ENCODE results near the gene SLC19A1. TPM values are rescaled to one million over a fixed set of nuclear protein-coding genes. Genes with fewer than 3 reads are reported as not detected.

The SLC19A1 gene
- total RNA-seq, 4 donors from 2014 or later: 6.5 to 18.3 (median 8.1) TPM

DNA sequence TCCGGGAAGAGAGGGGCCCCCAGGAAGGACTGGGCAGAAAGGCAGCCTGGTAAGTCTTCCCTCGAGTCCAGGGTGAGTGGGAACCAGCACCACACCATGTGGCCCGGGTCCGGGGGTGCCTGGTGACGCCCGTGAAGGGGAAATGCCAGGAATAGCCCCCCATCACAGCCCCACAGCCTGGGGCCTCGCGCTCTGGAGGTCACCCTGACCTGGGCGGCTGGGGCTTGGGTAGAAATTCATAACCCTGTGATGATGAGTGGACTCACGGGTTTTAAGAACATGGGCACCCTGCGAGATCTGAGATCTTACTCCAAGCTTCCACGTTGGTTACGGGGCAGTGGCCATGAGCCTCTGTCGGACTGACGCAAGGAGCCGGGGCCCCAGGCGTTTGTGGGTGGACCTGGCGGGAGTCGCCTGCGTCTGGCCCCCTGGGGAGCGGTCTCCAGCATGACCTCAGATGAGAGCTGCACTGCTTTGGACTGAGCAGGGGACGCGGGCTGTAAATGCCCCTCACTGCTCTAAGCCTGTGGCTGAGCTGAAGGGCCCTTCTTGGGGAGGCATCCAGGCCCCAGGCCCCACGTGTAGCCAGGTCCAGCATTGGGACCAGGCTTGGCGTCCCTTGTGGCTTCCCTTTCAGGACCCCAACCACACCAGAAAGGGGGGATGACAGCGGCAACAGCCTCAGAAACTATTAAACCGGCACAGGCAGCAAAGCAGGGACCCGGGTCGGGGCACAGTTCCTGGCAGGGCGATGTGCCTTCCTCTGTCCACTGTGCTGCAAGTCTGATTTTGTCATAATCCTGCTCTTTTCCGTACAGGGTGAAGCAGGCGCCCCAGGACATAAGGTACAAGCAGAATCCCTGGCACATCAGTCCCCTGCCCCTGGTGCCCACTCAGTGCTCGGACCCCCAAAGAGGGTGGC lies 60.0 kb downstream of the SLC19A1 start:
- TF ChIP-seq, protein P1, sequence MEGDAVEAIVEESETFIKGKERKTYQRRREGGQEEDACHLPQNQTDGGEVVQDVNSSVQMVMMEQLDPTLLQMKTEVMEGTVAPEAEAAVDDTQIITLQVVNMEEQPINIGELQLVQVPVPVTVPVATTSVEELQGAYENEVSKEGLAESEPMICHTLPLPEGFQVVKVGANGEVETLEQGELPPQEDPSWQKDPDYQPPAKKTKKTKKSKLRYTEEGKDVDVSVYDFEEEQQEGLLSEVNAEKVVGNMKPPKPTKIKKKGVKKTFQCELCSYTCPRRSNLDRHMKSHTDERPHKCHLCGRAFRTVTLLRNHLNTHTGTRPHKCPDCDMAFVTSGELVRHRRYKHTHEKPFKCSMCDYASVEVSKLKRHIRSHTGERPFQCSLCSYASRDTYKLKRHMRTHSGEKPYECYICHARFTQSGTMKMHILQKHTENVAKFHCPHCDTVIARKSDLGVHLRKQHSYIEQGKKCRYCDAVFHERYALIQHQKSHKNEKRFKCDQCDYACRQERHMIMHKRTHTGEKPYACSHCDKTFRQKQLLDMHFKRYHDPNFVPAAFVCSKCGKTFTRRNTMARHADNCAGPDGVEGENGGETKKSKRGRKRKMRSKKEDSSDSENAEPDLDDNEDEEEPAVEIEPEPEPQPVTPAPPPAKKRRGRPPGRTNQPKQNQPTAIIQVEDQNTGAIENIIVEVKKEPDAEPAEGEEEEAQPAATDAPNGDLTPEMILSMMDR (IDR thresholded peaks at IDR 0.05; ENCODE audit: low read depth): no peak

DNA sequence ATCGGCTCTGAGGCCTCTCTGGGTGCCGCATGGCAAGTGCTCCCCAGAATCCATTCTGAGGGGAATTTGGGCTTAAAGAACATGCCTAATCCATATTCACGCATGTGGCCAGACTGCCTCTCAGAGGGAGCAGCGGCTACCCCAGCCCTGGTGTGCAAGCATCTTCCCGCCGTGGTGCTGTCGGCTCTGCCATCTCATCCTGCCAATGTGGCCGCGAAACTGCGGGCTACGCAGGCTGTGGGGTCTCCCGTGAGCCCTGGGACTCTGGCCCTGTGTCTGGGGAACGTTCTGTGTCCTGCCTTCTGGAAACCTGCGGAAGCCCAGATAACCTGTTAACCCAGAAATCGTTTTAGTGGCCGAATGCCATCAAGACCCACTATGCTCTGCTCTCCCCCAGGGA lies 60.7 kb downstream of the SLC19A1 start:
- TF ChIP-seq, protein P1 (IDR thresholded peaks at IDR 0.05; ENCODE audit: low read depth): no peak

DNA sequence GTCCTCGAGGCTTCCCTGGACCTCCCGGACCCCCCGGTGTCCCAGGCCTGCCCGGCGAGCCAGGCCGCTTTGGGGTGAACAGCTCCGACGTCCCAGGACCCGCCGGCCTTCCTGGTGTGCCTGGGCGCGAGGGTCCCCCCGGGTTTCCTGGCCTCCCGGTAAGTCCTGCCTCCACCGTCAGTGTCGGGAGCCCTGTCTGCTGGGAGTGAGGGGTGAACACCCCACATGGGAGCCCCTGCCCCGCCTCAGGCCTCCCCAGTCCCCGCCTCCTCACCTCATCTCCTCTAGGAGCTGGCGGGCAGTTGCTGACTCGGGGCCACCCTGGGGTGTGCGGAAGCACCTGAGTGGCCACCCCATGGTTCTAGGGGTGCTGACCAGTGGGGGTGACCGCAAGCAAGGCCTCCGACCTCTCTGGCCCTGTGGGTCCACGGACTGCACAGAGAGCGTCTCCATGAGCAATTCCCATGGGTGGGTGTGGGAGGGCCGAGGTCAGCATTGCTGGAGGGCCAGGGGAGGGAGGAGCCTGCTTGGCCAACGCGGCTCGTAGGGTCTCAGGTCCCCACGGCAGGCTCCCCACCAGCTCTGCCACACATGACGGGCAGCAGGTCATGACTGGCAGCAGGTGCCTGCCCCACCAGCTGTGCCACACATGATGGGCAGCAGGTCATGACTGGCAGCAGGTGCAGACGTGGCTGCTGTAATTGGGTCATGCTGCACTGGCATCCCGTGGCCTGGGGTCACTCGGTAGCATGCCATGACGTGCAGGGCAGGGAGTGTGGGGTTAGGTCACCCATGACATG lies 61.3 kb downstream of the SLC19A1 start:
- TF ChIP-seq, protein P1 (IDR thresholded peaks at IDR 0.05; ENCODE audit: low read depth): no peak

DNA sequence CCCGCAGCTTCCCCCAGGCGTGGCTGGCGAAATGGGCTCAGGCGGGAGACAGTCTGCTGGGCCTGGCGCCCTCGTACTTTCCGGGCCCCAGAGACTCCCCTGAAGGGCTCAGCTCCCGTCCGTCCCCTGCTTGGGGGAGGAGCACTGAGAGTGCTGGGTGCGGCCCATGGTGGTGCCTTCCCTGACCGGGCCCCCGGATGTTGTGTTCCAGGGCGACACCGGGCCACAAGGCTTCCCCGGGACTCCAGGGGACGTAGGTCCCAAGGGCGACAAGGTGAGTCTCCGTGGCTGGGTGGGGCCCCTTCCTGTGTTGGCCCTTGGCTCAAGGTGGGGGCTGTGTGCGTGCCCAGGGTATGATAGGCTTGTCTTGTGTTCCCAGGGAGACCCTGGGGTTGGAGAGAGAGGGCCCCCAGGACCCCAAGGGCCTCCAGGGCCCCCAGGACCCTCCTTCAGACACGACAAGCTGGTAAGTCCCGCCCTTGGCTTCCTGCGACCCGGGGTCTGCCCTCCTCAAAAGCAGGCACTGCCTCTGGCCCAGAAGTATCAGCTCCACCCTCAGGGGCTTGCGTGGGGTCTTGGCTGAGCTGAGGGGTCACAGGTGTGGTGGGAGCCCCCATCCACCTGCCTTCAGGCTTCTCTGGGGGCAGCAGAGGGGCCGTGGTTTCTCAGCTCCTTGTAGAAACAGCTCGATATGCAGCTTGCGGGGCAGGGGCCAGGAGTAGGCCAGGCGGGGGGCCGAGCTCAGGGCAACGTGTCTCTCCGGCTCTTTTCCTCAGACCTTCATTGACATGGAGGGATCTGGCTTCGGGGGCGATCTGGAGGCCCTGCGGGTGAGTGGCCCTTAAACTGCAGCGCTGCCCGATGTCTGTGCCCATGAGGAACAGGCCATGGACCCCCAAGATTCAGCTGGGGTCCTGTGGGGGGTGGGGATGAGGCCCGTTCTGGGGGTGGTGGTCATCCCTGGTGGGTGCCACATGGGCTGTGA lies 62.3 kb downstream of the SLC19A1 start:
- TF ChIP-seq, protein P1 (IDR thresholded peaks at IDR 0.05; ENCODE audit: low read depth): no peak

DNA sequence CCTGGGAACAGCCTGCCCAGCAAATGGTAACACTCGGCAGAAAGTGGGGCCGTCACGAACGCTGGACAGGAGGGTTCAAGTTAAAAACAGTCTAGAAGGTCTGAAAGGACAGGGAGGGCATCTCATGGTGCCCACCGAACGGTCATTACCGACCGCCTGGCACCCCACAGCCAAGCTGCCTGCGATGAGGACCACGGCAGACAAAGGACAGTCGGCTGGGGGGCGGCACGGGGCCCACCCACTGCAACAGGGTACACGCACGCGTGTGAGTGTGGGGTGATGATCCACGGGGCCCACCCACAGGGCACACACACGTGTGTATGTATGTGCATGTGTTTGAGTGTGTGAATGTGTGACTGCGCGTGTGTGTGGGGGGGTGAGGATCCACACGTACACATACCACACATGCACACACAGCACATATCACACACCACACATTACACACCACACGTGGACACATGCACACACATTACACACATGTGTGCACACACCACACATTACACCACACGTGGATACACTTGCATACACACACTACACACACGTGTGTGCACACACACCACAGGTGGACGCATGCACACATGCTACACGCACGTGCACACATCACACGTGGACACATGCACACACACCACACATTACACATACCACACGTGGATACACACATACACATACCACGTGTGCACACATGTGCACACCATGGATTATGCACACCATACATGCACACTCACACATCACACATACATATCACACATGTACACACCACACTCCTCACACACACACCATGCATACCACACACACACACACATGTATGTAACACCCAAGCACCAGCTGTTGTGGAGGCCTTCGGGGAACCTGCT lies 63.2 kb downstream of the SLC19A1 start:
- TF ChIP-seq, protein P1 (IDR thresholded peaks at IDR 0.05; ENCODE audit: low read depth): no peak

DNA sequence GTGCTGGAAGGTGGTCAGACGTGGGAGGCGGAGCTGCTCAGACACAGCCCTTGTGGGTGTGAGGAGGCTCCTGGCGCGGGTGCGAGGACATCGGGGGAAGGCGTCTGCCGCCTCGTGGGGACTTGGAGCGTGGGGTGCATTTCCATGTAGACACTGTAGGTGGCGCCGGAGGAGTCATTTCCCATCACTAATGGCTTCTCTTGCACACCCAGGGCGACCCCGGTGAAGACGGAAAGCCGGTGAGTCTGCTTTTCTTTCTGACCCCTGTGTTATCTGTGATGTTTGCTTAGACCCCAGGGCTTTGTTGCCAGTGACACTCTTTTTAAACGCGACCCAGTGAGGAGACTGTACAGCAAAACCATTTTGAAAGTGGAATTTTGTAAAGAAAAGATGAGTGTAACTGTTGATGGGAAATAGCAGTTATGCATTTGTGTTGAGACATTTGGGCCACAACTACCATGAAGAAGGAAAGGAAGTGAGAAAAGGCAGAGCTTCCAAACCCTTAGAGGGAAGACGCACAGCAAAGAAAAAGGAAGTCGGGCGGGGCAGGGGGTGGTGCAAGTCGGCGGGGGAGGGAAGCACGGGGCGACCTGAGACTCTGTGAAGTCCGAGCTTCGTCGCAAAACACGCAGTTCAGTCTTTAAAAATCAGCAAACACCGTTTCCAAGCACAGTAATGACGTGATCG lies 64.0 kb downstream of the SLC19A1 start:
- TF ChIP-seq, protein P1 (IDR thresholded peaks at IDR 0.05; ENCODE audit: low read depth): no peak

Data from subcutaneous adipose tissue (tissue), 4 donors.